Karpas-422 (cell line): ENCODE data around the gene PCYT2. TPM values are rescaled to one million over a fixed set of nuclear protein-coding genes. Genes with fewer than 3 reads are reported as not detected.
A peak's percentile ranks its signal among the peaks of the same experiment; 100 is the strongest.

Experiments used
- DNase-seq: peaks from one replicate; pipeline ENCODE4 v3.0.0-alpha.2; 2015
- H2AFZ ChIP-seq: fragments of 200-600 bp; sonication (generic); 2 replicates; pipeline ENCODE4 v1.6.1; 2014; ENCODE audit warnings: antibody characterized with exemption, low read length, mixed read lengths
- H3K27ac ChIP-seq: fragments of 200-600 bp; sonication (generic); 2 replicates; pipeline ENCODE4 v1.5.1; 2014; ENCODE audit warnings: mild to moderate bottlenecking, low read length, moderate library complexity
- H3K27me3 ChIP-seq: fragments of 200-600 bp; sonication (generic); 2 replicates; pipeline ENCODE4 v1.6.1; 2014; ENCODE audit warnings: low read length, mixed read lengths
- H3K36me3 ChIP-seq: fragments of 200-600 bp; sonication (generic); 2 replicates; pipeline ENCODE4 v1.6.1; 2014; ENCODE audit warnings: low read length, mixed read lengths; ENCODE audit not compliant: insufficient read depth
- H3K4me1 ChIP-seq: fragments of 200-600 bp; sonication (generic); 2 replicates; pipeline ENCODE4 v1.6.1; 2014; ENCODE audit warnings: mild to moderate bottlenecking, low read length, mixed read lengths
- H3K4me2 ChIP-seq: fragments of 200-600 bp; sonication (generic); 2 replicates; pipeline ENCODE4 v1.6.1; 2014; ENCODE audit warnings: low read length, low read depth, mild to moderate bottlenecking; ENCODE audit not compliant: poor library complexity, severe bottlenecking
- H3K4me3 ChIP-seq: fragments of 200-600 bp; sonication (generic); 2 replicates; pipeline ENCODE4 v1.5.1; 2014; ENCODE audit warnings: mild to moderate bottlenecking, antibody characterized with exemption, low read length, mixed read lengths
- H3K79me2 ChIP-seq: fragments of 200-600 bp; sonication (generic); 2 replicates; pipeline ENCODE4 v1.6.1; 2014; ENCODE audit warnings: mild to moderate bottlenecking, low read length, mixed read lengths
- H3K9ac ChIP-seq: fragments of 200-600 bp; sonication (generic); 2 replicates; pipeline ENCODE4 v1.6.0; 2014; ENCODE audit warnings: low read length
- H3K9me2 ChIP-seq: fragments of 200-600 bp; sonication (generic), shearing (Covaris generic); replicated peaks from 2 replicates; pipeline ENCODE4 v1.6.0; 2014; ENCODE audit warnings: mild to moderate bottlenecking, low read length, moderate library complexity; ENCODE audit not compliant: insufficient read depth
- H3K9me3 ChIP-seq: fragments of 300-700, 200-600 bp; sonication (generic); 2 replicates; pipeline ENCODE4 v1.6.1; 2014; ENCODE audit warnings: low read length, mixed read lengths
- H4K20me1 ChIP-seq: fragments of 200-600 bp; sonication (generic); 2 replicates; pipeline ENCODE4 v1.6.1; 2014; ENCODE audit warnings: mild to moderate bottlenecking, antibody characterized with exemption, low read length, low read depth; ENCODE audit not compliant: insufficient read depth
- total RNA-seq: library from RNA; depleted of rRNA; stranded (reverse); fragments of >200 nt; shearing (Covaris generic); gene quantifications from 2 replicates; pipeline ENCODE4 v1.2.3, GENCODE V29; 2014; ENCODE audit warnings: low replicate concordance; rRNA removed

The PCYT2 gene
- 20.9 and 72.3 TPM in 2 replicates for total RNA-seq

- DNase-seq = peak; percentile 97
- H3K4me3 ChIP-seq = peak within 1 kb of the TSS; percentile 99
- H3K27ac ChIP-seq = peak within 1 kb of the TSS; percentile 29; the same call in 1 of the 2 replicates
- peak within 1 kb of the TSS; percentile 75 for H3K4me2 ChIP-seq
- H3K9me3 ChIP-seq = no peaks in the 10 kb centered on the region
- peaks cover 6% of the 10 kb centered on the region; the same call in 1 of the 2 replicates for H4K20me1 ChIP-seq
- no peaks in the 10 kb centered on the region for H3K27me3 ChIP-seq
- H3K79me2 ChIP-seq = peaks cover 26% of the 10 kb centered on the region
- H2AFZ ChIP-seq = no peak within 1 kb of the TSS
- no peaks in the 10 kb centered on the region for H3K9me2 ChIP-seq
- H3K4me1 ChIP-seq = peaks cover 11% of the 10 kb centered on the region
- H3K9ac ChIP-seq = peak within 1 kb of the TSS; percentile 96
- H3K36me3 ChIP-seq = peaks cover 9% of the 10 kb centered on the region; the same call in 1 of the 2 replicates
These were observed at the start of gene PCYT2 for GRCh38 chr17:81911277-81911961. TSS of gene PCYT2 (minus strand) at chr17:81911399. CDS start at chr17:81911355, 44 bp downstream.

GRCh38 chr17:81960130-81960958, 49.1 kb upstream of the PCYT2 start:
- Histone ChIP-seq H3K36me3 (no peaks in the 10 kb centered on the region), H3K4me3 (no peak overlapping the region), H3K27ac (no peak overlapping the region), H3K27me3 (no peaks in the 10 kb centered on the region), H3K79me2 (no peaks in the 10 kb centered on the region), H3K4me2 (no peak overlapping the region), H3K9ac (no peak overlapping the region), H2AFZ (no peak overlapping the region), H4K20me1 (no peaks in the 10 kb centered on the region), H3K9me2 (no peaks in the 10 kb centered on the region), H3K4me1 (no peaks in the 10 kb centered on the region), H3K9me3 (no peaks in the 10 kb centered on the region)
- DNase-seq = no peak

GRCh38 chr17:81959362-81960129, 48.3 kb upstream of the PCYT2 start:
- Histone ChIP-seq H3K9ac (no peak overlapping the region), H3K4me3 (no peak overlapping the region), H4K20me1 (no peaks in the 10 kb centered on the region)

GRCh38 chr17:81958633-81959342, 47.6 kb upstream of the PCYT2 start:
- Histone ChIP-seq H3K4me2 (no peak overlapping the region), H3K27me3 (no peaks in the 10 kb centered on the region), H3K9me2 (no peaks in the 10 kb centered on the region), H3K4me1 (no peaks in the 10 kb centered on the region), H3K27ac (no peak overlapping the region), H3K36me3 (no peaks in the 10 kb centered on the region), H3K9me3 (no peaks in the 10 kb centered on the region), H2AFZ (no peak overlapping the region), H3K79me2 (no peaks in the 10 kb centered on the region), H3K4me3 (no peak overlapping the region), H3K9ac (no peak overlapping the region), H4K20me1 (no peaks in the 10 kb centered on the region)
- no peak for DNase-seq

More at GRCh38 chr17:81959362-81960129, 48.3 kb upstream of the PCYT2 start:
- no peaks in the 10 kb centered on the region for H3K27me3 ChIP-seq
- no peaks in the 10 kb centered on the region for H3K36me3 ChIP-seq
- no peaks in the 10 kb centered on the region for H3K9me3 ChIP-seq
- DNase-seq = peak; percentile 83
- no peak overlapping the region for H2AFZ ChIP-seq
- no peak overlapping the region for H3K4me2 ChIP-seq
- H3K27ac ChIP-seq = no peak overlapping the region
- no peaks in the 10 kb centered on the region for H3K79me2 ChIP-seq
- H3K4me1 ChIP-seq = no peaks in the 10 kb centered on the region
- no peaks in the 10 kb centered on the region for H3K9me2 ChIP-seq

GRCh38 chr17:81957691-81958432, 46.7 kb upstream of the PCYT2 start:
- no peaks in the 10 kb centered on the region for H3K79me2 ChIP-seq
- H3K36me3 ChIP-seq = no peaks in the 10 kb centered on the region
- DNase-seq = no peak
- H3K27me3 ChIP-seq = no peaks in the 10 kb centered on the region
- H3K4me3 ChIP-seq = no peak overlapping the region
- no peak overlapping the region for H3K9ac ChIP-seq
- H3K27ac ChIP-seq = no peak overlapping the region
- H2AFZ ChIP-seq = no peak overlapping the region
- H3K4me2 ChIP-seq = no peak overlapping the region
- H3K4me1 ChIP-seq = no peaks in the 10 kb centered on the region
- H3K9me2 ChIP-seq = no peaks in the 10 kb centered on the region
- no peaks in the 10 kb centered on the region for H3K9me3 ChIP-seq
- H4K20me1 ChIP-seq = no peaks in the 10 kb centered on the region

GRCh38 chr17:81956607-81957589, 45.7 kb upstream of the PCYT2 start:
- Histone ChIP-seq H3K36me3 (no peaks in the 10 kb centered on the region), H3K9me2 (no peaks in the 10 kb centered on the region), H3K27me3 (no peaks in the 10 kb centered on the region), H3K4me1 (no peaks in the 10 kb centered on the region), H3K4me3 (no peak overlapping the region), H3K27ac (no peak overlapping the region), H3K9ac (no peak overlapping the region), H3K79me2 (no peaks in the 10 kb centered on the region), H3K4me2 (no peak overlapping the region), H2AFZ (no peak overlapping the region), H4K20me1 (no peaks in the 10 kb centered on the region), H3K9me3 (no peaks in the 10 kb centered on the region)
- no peak for DNase-seq
